ENCODE data around the gene DTX1.
"Not testable (repeated sequence)": the region's sequence is repeated elsewhere in the genome, so short reads cannot be mapped to it uniquely, and the experiment has no call there.

DTX1 gene

DNA sequence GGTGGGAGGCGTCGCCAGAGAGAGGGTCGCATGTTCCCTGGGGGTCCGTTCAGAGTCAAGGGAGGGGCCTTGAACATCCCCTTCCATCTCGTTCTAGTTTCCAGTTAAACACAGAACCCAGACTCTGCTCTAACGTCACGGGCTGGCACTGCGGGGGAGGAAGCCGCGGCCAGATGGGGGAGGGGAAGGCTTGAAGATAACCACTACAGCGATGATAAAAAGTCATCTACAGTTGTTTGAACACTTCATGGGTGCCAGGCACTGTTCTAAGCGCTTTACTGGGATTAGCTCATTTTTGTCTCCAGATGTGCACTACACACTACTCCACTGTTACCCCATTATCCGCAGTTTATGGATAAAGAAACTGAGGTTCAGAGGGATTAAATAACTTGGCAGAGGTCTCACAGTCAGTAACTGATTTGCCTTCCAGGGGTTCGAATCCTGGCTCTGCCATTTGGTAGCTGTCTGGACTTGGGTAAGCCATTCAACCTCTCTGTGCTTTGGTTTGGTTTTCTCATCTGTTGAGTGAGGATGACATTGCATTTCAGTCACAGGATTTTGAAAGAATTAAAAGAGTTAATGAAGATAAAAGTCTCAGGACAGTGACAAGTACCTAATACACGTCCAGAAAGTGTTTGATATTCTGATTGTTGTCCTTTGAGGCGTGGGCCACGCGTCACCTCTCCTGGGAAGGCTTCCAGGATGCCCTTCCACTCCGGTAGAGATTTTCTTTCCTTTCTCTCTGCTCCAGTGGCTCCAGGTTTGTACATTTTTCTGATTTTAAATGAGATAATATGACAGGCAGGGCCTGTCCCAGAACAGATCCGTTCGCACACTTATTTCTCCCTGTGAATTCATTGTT, 79.8 kb downstream of the DTX1 start:
- DNase-seq (ENCODE audit: extremely low read depth, low read depth): no peak
- TF ChIP-seq, protein P1, sequence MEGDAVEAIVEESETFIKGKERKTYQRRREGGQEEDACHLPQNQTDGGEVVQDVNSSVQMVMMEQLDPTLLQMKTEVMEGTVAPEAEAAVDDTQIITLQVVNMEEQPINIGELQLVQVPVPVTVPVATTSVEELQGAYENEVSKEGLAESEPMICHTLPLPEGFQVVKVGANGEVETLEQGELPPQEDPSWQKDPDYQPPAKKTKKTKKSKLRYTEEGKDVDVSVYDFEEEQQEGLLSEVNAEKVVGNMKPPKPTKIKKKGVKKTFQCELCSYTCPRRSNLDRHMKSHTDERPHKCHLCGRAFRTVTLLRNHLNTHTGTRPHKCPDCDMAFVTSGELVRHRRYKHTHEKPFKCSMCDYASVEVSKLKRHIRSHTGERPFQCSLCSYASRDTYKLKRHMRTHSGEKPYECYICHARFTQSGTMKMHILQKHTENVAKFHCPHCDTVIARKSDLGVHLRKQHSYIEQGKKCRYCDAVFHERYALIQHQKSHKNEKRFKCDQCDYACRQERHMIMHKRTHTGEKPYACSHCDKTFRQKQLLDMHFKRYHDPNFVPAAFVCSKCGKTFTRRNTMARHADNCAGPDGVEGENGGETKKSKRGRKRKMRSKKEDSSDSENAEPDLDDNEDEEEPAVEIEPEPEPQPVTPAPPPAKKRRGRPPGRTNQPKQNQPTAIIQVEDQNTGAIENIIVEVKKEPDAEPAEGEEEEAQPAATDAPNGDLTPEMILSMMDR (IDR thresholded peaks at IDR 0.05; ENCODE audit: low read depth, low read length): no peak

DNA sequence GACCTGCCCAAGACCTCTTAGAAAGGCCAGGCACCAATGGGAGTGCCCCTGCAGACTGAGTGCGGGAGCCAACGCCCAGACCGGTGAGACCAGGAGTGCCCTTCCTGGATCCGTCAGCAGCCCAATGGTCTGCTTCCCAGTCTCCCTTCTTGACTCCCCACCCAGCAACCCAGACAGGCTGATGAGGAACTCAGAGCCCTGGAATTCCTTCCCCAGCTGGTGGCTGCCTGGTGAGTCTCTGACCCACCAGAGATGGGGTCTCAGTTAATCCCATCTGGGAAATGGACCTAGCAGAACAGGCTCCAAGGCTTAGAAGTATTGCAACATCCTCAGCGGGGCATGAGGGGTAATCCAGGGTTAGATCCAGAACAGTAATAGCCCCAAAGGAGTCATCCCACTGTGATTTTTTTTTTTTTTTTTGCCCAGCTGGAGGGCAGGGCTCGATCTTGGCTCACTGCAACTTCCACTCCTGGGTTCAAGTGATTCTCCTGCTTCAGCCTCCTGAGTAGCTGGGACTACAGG, 80.5 kb downstream of the DTX1 start:
- TF ChIP-seq, protein P1 (IDR thresholded peaks at IDR 0.05; ENCODE audit: low read depth, low read length): no peak
- DNase-seq (ENCODE audit: extremely low read depth, low read depth): no peak

- DNase-seq (ENCODE audit: extremely low read depth, low read depth): no peak
- TF ChIP-seq, protein P1 (IDR thresholded peaks at IDR 0.05; ENCODE audit: low read depth, low read length): no peak
These were observed 81.6 kb downstream of the DTX1 start for GRCh38 chr12:113137861-113138783.

DNA sequence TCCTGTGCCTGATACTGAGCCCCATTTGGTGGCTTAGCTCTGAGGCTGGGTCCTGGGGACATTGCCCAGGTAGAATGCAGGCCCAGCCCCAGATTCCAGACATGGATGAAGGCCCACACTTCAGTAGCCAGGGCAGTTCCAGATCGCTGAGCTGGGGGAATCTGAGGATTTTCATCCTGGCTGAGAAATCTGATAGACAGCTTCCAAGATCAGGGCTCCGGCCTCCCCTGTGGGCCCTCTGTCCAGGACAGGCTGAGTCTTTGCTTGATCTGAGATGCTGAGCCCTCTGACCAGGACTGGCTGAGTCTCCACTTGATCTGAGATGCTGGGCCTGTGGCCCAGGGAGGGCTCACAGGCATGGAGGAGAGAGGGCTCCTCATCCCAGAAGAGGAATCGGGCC, 82.3 kb downstream of the DTX1 start:
- TF ChIP-seq, protein P1 (IDR thresholded peaks at IDR 0.05; ENCODE audit: low read depth, low read length): no peak
- no peak for DNase-seq (ENCODE audit: extremely low read depth, low read depth)

GRCh38 chr12:113140706-113141105, 84.2 kb downstream of the DTX1 start:
- TF ChIP-seq, protein P1 (IDR thresholded peaks at IDR 0.05; ENCODE audit: low read depth, low read length): no peak
- no peak for DNase-seq (ENCODE audit: extremely low read depth, low read depth)

- DNase-seq (ENCODE audit: extremely low read depth, low read depth): not testable (repeated sequence)
These were observed 85.2 kb downstream of the DTX1 start for GRCh38 chr12:113141716-113142115.

DNA sequence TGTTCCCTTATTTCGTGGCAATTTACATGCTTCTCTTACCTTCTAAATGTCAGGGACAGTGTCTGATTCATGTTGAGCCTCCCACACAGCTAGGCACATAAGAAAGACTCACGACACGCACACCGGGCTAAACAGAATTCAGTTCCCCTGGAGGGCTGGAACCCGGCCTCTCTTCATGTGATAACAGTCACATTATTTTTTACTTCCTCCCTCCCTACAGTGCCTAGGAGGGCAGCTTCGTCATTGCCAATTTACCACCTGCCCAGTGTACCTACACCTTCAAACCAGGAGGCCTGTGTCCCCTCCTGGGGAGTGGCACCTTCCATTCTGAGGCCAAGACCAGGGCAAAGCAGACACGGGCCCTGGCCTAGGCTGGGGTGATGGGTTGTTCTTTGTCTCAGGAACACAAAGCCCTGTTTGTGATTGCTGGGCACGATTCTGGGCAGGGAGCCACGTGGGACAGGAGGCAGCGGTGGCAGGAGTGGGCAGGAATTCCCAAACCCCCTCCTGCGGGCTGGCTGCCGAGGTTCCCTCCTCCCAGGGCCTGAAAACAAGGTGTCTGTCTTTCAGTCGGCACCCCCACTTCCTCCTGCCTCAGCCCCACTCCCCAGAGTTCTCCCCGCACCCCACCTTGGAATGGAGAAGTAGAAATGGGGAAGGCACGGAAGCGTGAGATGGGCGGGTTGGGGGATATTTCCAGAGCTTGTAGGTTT, 85.8 kb downstream of the DTX1 start:
- DNase-seq (ENCODE audit: extremely low read depth, low read depth): no peak

More for the DNA sequence above, 85.8 kb downstream of the DTX1 start:
- TF ChIP-seq, protein P1 (IDR thresholded peaks at IDR 0.05; ENCODE audit: low read depth, low read length): no peak

Measured in AG09319 (cell line).